SK-N-SH (cell line): Measurements from ENCODE around the gene SP100. TPM values are rescaled to one million over a fixed set of nuclear protein-coding genes. Genes with fewer than 3 reads are reported as not detected.
"Not testable (repeated sequence)": the region's sequence is repeated elsewhere in the genome, so short reads cannot be mapped to it uniquely, and the experiment has no call there.

Experiments
- CTCF ChIA-PET: fragments of 300-600, 350-600 bp; formaldehyde crosslinking; extraction: SDS; loops from one replicate; lab custom pipeline; 2021; lab: Yijun Ruan, JAX
- POLR2A ChIA-PET: fragments of 350-600 bp; sonication (Branson Sonifier 250); formaldehyde crosslinking; extraction: SDS; loops from one replicate; lab custom pipeline; 2020; ENCODE audit warnings: antibody characterized with exemption, inconsistent platforms; lab: Yijun Ruan, JAX
- DNase-seq: peaks from one replicate; pipeline ENCODE4 v3.0.0; 2012
- H2AFZ ChIP-seq: fragments of 200-600 bp; sonication (generic); 2 replicates; pipeline ENCODE4 v1.8.1; 2016; ENCODE audit warnings: antibody characterized with exemption, mild to moderate bottlenecking, low read depth
- H3F3A ChIP-seq: fragments of 200-600 bp; sonication (generic); replicated peaks from 2 replicates; pipeline ENCODE3; 2016; ENCODE audit warnings: antibody characterized with exemption, mild to moderate bottlenecking; ENCODE audit not compliant: insufficient read depth
- H3K27ac ChIP-seq, 2 experiments: fragments of 200-500 bp in 1 of 2; fragments of 200-600 bp in 1 of 2; sonication (Bioruptor generic) in 1 of 2; sonication (generic), shearing (Covaris generic) in 1 of 2; 2 replicates each; pipeline versions ENCODE4 v1.5.1 to v1.6.1; 2014 to 2016; ENCODE audit warnings: low read depth in 2 of 2, inconsistent platforms in 1 of 2, low read length in 1 of 2, mild to moderate bottlenecking in 1 of 2, mixed read lengths in 1 of 2
- H3K27me3 ChIP-seq: fragments of 200-600 bp; sonication (generic), shearing (Covaris generic); 2 replicates; pipeline ENCODE4 v1.6.1; 2016; ENCODE audit warnings: mixed run types; ENCODE audit not compliant: insufficient read depth
- H3K36me3 ChIP-seq, 2 experiments: fragments of 200-500 bp in 1 of 2; fragments of 200-600 bp in 1 of 2; sonication (Bioruptor generic) in 1 of 2; sonication (generic) in 1 of 2; replicated peaks in 1 of 2; 2 replicates each; pipeline versions ENCODE3 to v1.5.1; 2014 to 2016; ENCODE audit warnings: low read length in 1 of 2, mild to moderate bottlenecking in 1 of 2; ENCODE audit not compliant: insufficient read depth in 2 of 2, control insufficient read depth in 1 of 2
- H3K4me1 ChIP-seq, 2 experiments: fragments of 200-500 bp in 1 of 2; fragments of 200-600 bp in 1 of 2; sonication (Bioruptor generic) in 1 of 2; sonication (generic), shearing (Covaris generic) in 1 of 2; 2 replicates each; pipeline versions ENCODE4 v1.5.1 to v1.6.1; 2014 to 2016; ENCODE audit warnings: low read depth in 1 of 2, low read length in 1 of 2, mixed run types in 1 of 2; ENCODE audit not compliant: insufficient read depth in 2 of 2, control insufficient read depth in 1 of 2
- H3K4me2 ChIP-seq: fragments of 200-600 bp; sonication (generic), shearing (Covaris generic); 2 replicates; pipeline ENCODE4 v1.6.1; 2017; ENCODE audit warnings: mixed run types
- H3K4me3 ChIP-seq, 2 experiments: fragments of 200-500 bp in 1 of 2; fragments of 200-600 bp in 1 of 2; sonication (Bioruptor generic) in 1 of 2; sonication (generic), shearing (Covaris generic) in 1 of 2; 2 replicates each; pipeline versions ENCODE4 v1.5.1 to v1.8.1; 2014 to 2016; ENCODE audit warnings: low read depth in 2 of 2, inconsistent platforms in 1 of 2, low read length in 1 of 2, mild to moderate bottlenecking in 1 of 2, mixed read lengths in 1 of 2, moderate library complexity in 1 of 2
- H3K79me2 ChIP-seq: fragments of 200-600 bp; sonication (generic); 2 replicates; pipeline ENCODE4 v1.8.1; 2017; ENCODE audit warnings: mild to moderate bottlenecking; ENCODE audit not compliant: insufficient read depth
- H3K9ac ChIP-seq: fragments of 200-600 bp; sonication (generic); 2 replicates; pipeline ENCODE4 v1.6.1; 2017; ENCODE audit warnings: mixed run types
- H3K9me2 ChIP-seq: fragments of 200-600 bp; sonication (generic); 2 replicates; pipeline ENCODE4 v1.6.1; 2017; ENCODE audit warnings: mixed run types
- H3K9me3 ChIP-seq: fragments of 200-600 bp; sonication (generic); 2 replicates; pipeline ENCODE4 v1.6.1; 2017; ENCODE audit warnings: mixed run types, mild to moderate bottlenecking, moderate library complexity
- H4K20me1 ChIP-seq: fragments of 200-600 bp; sonication (generic); 2 replicates; pipeline ENCODE4 v1.6.1; 2017; ENCODE audit warnings: mild to moderate bottlenecking, mixed run types; ENCODE audit not compliant: insufficient read depth
- CHD2 ChIP-seq: fragments of 150-350 bp; IDR thresholded peaks from 2 replicates; pipeline ENCODE4 v1.6.1; 2018; ENCODE audit warnings: low read length; ENCODE audit not compliant: partially characterized antibody
- EP300 ChIP-seq, 2 experiments: IDR thresholded peaks; 2 replicates each; pipeline versions ENCODE4 v1.4.0 to v1.6.1; 2012; ENCODE audit warnings: borderline replicate concordance in 1 of 2, low read depth in 1 of 2, low read length in 1 of 2
- FOXM1 ChIP-seq: IDR thresholded peaks from 2 replicates; pipeline ENCODE4 v1.4.0; 2012; ENCODE audit warnings: low read depth, mild to moderate bottlenecking
- JUND ChIP-seq: IDR thresholded peaks from 2 replicates; pipeline ENCODE4 v1.4.0; 2012
- MAX ChIP-seq: IDR thresholded peaks from 2 replicates; pipeline ENCODE4 v1.4.0; 2012; ENCODE audit warnings: low read depth
- NFIC ChIP-seq: IDR thresholded peaks from 2 replicates; pipeline ENCODE4 v1.4.0; 2012; ENCODE audit warnings: borderline replicate concordance
- NRF1 ChIP-seq: IDR thresholded peaks from 2 replicates; pipeline ENCODE4 v1.6.1; 2012; ENCODE audit warnings: low read depth, mild to moderate bottlenecking, low read length
- POLR2AphosphoS5 ChIP-seq: IDR thresholded peaks from 2 replicates; pipeline ENCODE4 v1.6.1; 2012; ENCODE audit warnings: low read depth, low read length
- RAD21 ChIP-seq: IDR thresholded peaks from 2 replicates; pipeline ENCODE4 v1.6.1; 2012; ENCODE audit warnings: mild to moderate bottlenecking, low read length
- RFX5 ChIP-seq: IDR thresholded peaks from 2 replicates; pipeline ENCODE4 v1.6.1; 2012; ENCODE audit warnings: mild to moderate bottlenecking, improper control_type of control experiment, low read length
- TCF12 ChIP-seq: IDR thresholded peaks from 2 replicates; pipeline ENCODE4 v1.4.0; 2012
- TEAD4 ChIP-seq: IDR thresholded peaks from 2 replicates; pipeline ENCODE4 v1.4.0; 2012; ENCODE audit warnings: mild to moderate bottlenecking, borderline replicate concordance; ENCODE audit not compliant: insufficient read depth
- WGBS: methylation state at CpG from one replicate; pipeline ENCODE4 v1.1.6; 2017; ENCODE audit warnings: low lambda C conversion rate; 5-methylcytosine and 5-hydroxymethylcytosine counted together
- polyA plus RNA-seq, 3 experiments: library from polyadenylated mRNA; depleted of rRNA; stranded (reverse); fragments of >200 nt; gene quantifications; 2 replicates each; pipeline ENCODE4 v1.2.3, GENCODE V29; 2012

The SP100 gene
- polyA plus RNA-seq, 1 of the 3 experiments (the other 2 are of a cell fraction) = 38.1 TPM

GRCh38 chr2:230408244-230408842 lies 7.7 kb upstream of the SP100 start:
- TF ChIP-seq RFX5 = no peak
- TF ChIP-seq MAX = peak; percentile 74
- 0 out of 2 replicates have a peak, but pooled peaks have one; percentile 11 for TF ChIP-seq POLR2AphosphoS5
- peak; percentile 40 for TF ChIP-seq TCF12
- TF ChIP-seq NFIC = peak; percentile 84
- TF ChIP-seq EP300 (IDR thresholded peaks at IDR 0.05; ENCODE audit: borderline replicate concordance in 1 of 2, low read depth in 1 of 2, low read length in 1 of 2) = 0 out of 4 replicates have a peak, but pooled peaks of 1 of the 2 experiments have one; percentile 12
- Histone ChIP-seq H3K9me2 (no peaks in the 10 kb centered on the region), H3K4me3 (no peak overlapping the region), H3K27me3 (no peaks in the 10 kb centered on the region), H3K9ac (no peak overlapping the region), H3K4me1 (peaks cover 12 to 13% of the 10 kb centered on the region in 2 experiments; a peak in 3 of 4 replicates), H2AFZ (no peak overlapping the region), H3K36me3 (peaks cover 4 to 9% of the 10 kb centered on the region in 2 experiments), H3K9me3 (no peaks in the 10 kb centered on the region), H4K20me1 (no peaks in the 10 kb centered on the region), H3K4me2 (0 out of 2 replicates have a peak overlapping the region, but pooled peaks have one; percentile 31), H3K27ac (peak overlapping the region in 1 of 2 experiments; percentile 70; a peak in 2 of 4 replicates), H3F3A (peaks cover 15% of the 10 kb centered on the region), H3K79me2 (no peaks in the 10 kb centered on the region)
- CTCF ChIA-PET = interaction anchor here (1.7 kb wide), 1 partner anchor 9 kb away, joined by 3 read pairs; no protein-coding TSS in a partner anchor
- WGBS = 12% methylated on average over 3 of the region's 3 CpGs
- POLR2A ChIA-PET = no interaction called here
- no peak for DNase-seq

- H4K20me1 ChIP-seq, DNase-seq, H3K36me3 ChIP-seq, CTCF ChIA-PET, H2AFZ ChIP-seq, H3K27ac ChIP-seq, H3K9ac ChIP-seq, H3K79me2 ChIP-seq, H3K9me2 ChIP-seq, H3K27me3 ChIP-seq, POLR2A ChIA-PET, H3K4me3 ChIP-seq, H3K9me3 ChIP-seq: not testable (repeated sequence)
- Histone ChIP-seq H3F3A (peaks cover 15% of the 10 kb centered on the region), H3K4me1 (peaks cover 12 to 13% of the 10 kb centered on the region in 2 experiments; a peak in 3 of 4 replicates), H3K4me2 (peak overlapping the region; percentile 31; the same call in 1 of the 2 replicates)
- WGBS = 47% methylated on average over 2 of the region's 2 CpGs
These were observed 6.7 kb upstream of the SP100 start for GRCh38 chr2:230409316-230409715.

- Histone ChIP-seq H3K9ac (no peak overlapping the region), H3F3A (peaks cover 15% of the 10 kb centered on the region), H3K4me1 (peaks cover 12 to 13% of the 10 kb centered on the region in 2 experiments; a peak in 3 of 4 replicates), H3K27me3 (no peaks in the 10 kb centered on the region), H3K27ac (no peak overlapping the region), H2AFZ (no peak overlapping the region), H3K9me2 (no peaks in the 10 kb centered on the region), H3K9me3 (no peaks in the 10 kb centered on the region), H3K4me2 (no peak overlapping the region), H3K36me3 (no peaks in the 10 kb centered on the region), H4K20me1 (no peaks in the 10 kb centered on the region), H3K79me2 (no peaks in the 10 kb centered on the region), H3K4me3 (no peak overlapping the region)
- ChIA-PET CTCF (no interaction called here), POLR2A (no interaction called here)
- no CpG with 5 or more reads among the region's 1 CpG for WGBS
- no peak for DNase-seq
- TF ChIP-seq JUND (no peak), CHD2 (no peak), TEAD4 (no peak), FOXM1 (no peak), RAD21 (no peak), NRF1 (no peak)
These were observed 5.7 kb upstream of the SP100 start for GRCh38 chr2:230410263-230410662.
